Endodermal cell (in vitro differentiated cells): ENCODE results near the gene CASP2. TPM values are rescaled to one million over a fixed set of nuclear protein-coding genes. Genes with fewer than 3 reads are reported as not detected.

Experiments used
- DNase-seq: peaks from one replicate; pipeline ENCODE4 v3.0.0-alpha.2; 2017
- H3K27ac ChIP-seq: 2 replicates; pipeline ENCODE4 v1.5.1; 2013; ENCODE audit warnings: mild to moderate bottlenecking, low read depth, low read length, moderate library complexity
- H3K27me3 ChIP-seq: 2 replicates; pipeline ENCODE4 v1.6.1; 2013; ENCODE audit warnings: mild to moderate bottlenecking, low read length, moderate library complexity; ENCODE audit not compliant: insufficient read depth, control insufficient read depth, poor library complexity, severe bottlenecking
- H3K36me3 ChIP-seq: 2 replicates; pipeline ENCODE4 v1.7.0; 2013; ENCODE audit warnings: mild to moderate bottlenecking, low read length, moderate library complexity; ENCODE audit not compliant: control insufficient read depth, insufficient read depth
- H3K4me1 ChIP-seq: one replicate; pipeline ENCODE4 v1.7.0; 2013; ENCODE audit warnings: low read length; ENCODE audit not compliant: control insufficient read depth, insufficient read depth
- H3K4me3 ChIP-seq: 2 replicates; pipeline ENCODE4 v1.5.1; 2013; ENCODE audit warnings: mild to moderate bottlenecking, low read length, moderate library complexity
- H3K9ac ChIP-seq: 2 replicates; pipeline ENCODE4 v1.6.1; 2013; ENCODE audit warnings: mild to moderate bottlenecking, low read length, moderate library complexity; ENCODE audit not compliant: poor library complexity, severe bottlenecking; ENCODE audit errors: extremely low read depth
- H3K9me3 ChIP-seq: 2 replicates; pipeline ENCODE4 v1.6.1; 2013; ENCODE audit warnings: mild to moderate bottlenecking, low read length, moderate library complexity; ENCODE audit not compliant: control insufficient read depth
- H3K27ac Mint-ChIP-seq: 2 replicates; pipeline ENCODE4 v1.8.0; 2020; ENCODE audit warnings: mixed read lengths
- H3K27me3 Mint-ChIP-seq: 2 replicates; pipeline ENCODE4 v1.8.0; 2021; ENCODE audit warnings: mild to moderate bottlenecking, mixed read lengths; ENCODE audit not compliant: insufficient read depth
- H3K36me3 Mint-ChIP-seq: 2 replicates; pipeline ENCODE4 v1.8.0; 2020; ENCODE audit warnings: low read depth, mixed read lengths
- H3K4me1 Mint-ChIP-seq: 2 replicates; pipeline ENCODE4 v1.8.0; 2020; ENCODE audit warnings: mixed read lengths
- H3K4me3 Mint-ChIP-seq: 2 replicates; pipeline ENCODE4 v1.8.0; 2020; ENCODE audit warnings: mild to moderate bottlenecking, moderate library complexity, mixed read lengths
- H3K9me3 Mint-ChIP-seq: 2 replicates; pipeline ENCODE4 v1.8.0; 2020; ENCODE audit warnings: mild to moderate bottlenecking, mixed read lengths
- CTCF ChIP-seq: fragments of 200-600 bp; sonication (generic); conservative IDR thresholded peaks from 2 replicates; pipeline ENCODE4 v1.5.0; 2021; ENCODE audit warnings: antibody characterized with exemption, mild to moderate bottlenecking
- WGBS, 2 experiments: methylation state at CpG; one replicate each; pipeline versions ENCODE4 v1.1.5 to v1.1.7; 2013; ENCODE audit warnings: missing lambda C conversion rate in 2 of 2, mixed read lengths in 1 of 2; ENCODE audit not compliant: insufficient coverage in 1 of 2, insufficient read length in 1 of 2; 5-methylcytosine and 5-hydroxymethylcytosine counted together
- total RNA-seq, 2 donors: library from RNA; stranded (reverse); fragmentation: NEBNext Ultra II Directional in 1 of 2; extraction: Animal tissue kit (Norgen Biotek cat#: 25700) in 1 of 2; gene quantifications; 2 replicates in 1 of 2; 3 replicates in 1 of 2; pipeline ENCODE4 v1.2.1, GENCODE V29; 2021

The CASP2 gene
- total RNA-seq, 2 donors from 2014 or later, result 47.9 to 48.3 TPM

DNA sequence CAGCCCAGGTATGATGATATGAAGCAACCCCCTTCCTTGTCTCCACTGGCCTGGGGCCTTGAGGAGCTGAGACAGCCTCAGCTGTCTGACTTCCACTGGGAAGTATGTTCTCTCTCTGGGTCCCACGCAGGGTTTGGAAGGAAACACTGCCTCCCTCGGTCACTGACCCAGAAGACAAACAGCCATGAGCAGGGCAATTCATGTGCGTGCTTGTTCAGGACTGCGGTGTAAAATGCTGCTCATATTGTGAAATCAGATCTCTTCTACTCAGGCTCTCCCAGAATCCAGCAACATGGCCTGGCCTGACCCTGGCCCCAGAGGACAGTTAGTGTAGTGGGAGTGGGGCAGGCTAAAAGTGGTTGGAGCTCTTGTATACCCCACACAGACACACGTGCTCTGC, 30.5 kb downstream of the CASP2 start:
- no peaks in the 10 kb centered on the region for H3K36me3 ChIP-seq
- peaks cover 9% of the 10 kb centered on the region for H3K27me3 Mint-ChIP-seq
- H3K27ac Mint-ChIP-seq, result no peak overlapping the region
- H3K27ac ChIP-seq, result no peak overlapping the region
- no peaks in the 10 kb centered on the region for H3K9me3 Mint-ChIP-seq
- H3K4me1 ChIP-seq, result no peaks in the 10 kb centered on the region
- no peaks in the 10 kb centered on the region for H3K36me3 Mint-ChIP-seq
- no peaks in the 10 kb centered on the region for H3K9me3 ChIP-seq
- H3K27me3 ChIP-seq, result no peaks in the 10 kb centered on the region
- no peaks in the 10 kb centered on the region for H3K4me1 Mint-ChIP-seq
- H3K9ac ChIP-seq, result no peak overlapping the region
- no peak overlapping the region for H3K4me3 ChIP-seq
- H3K4me3 Mint-ChIP-seq, result no peak overlapping the region
- TF ChIP-seq CTCF, result no peak
- no peak for DNase-seq
- 61 to 93% methylated on average over 2 to 5 of the region's 5 CpGs for WGBS, 2 experiments

DNA sequence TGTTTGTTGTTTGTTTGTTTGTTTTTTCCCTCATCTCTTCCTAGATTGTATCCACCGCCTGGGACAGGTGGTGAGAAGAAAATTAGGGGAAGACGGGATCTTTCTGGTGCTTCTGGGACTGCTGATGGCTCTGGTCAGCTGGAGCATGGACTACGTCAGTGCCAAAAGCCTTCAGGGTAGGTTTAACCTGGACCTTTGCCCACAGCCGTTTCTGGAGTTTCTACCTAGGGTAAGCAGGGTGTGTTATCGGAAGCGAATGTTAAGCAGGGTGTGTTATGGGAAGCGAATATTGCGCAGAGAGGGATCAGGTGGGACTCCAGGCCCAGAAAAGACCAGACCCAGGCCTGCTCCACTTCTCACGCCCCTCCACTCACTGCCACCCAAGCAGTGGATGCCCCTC, 32.5 kb downstream of the CASP2 start:
- 84 to 95% methylated on average over 4 to 9 of the region's 9 CpGs for WGBS, 2 experiments
- Histone ChIP-seq H3K4me3 (no peak overlapping the region), H3K36me3 (no peaks in the 10 kb centered on the region), H3K9ac (no peak overlapping the region), H3K4me1 (no peaks in the 10 kb centered on the region), H3K27ac (no peak overlapping the region), H3K27me3 (no peaks in the 10 kb centered on the region), H3K9me3 (no peaks in the 10 kb centered on the region)
- peaks cover 10% of the 10 kb centered on the region for H3K27me3 Mint-ChIP-seq
- DNase-seq, result no peak
- H3K36me3 Mint-ChIP-seq, result no peaks in the 10 kb centered on the region
- H3K9me3 Mint-ChIP-seq, result no peaks in the 10 kb centered on the region
- no peak overlapping the region for H3K4me3 Mint-ChIP-seq
- TF ChIP-seq CTCF, result no peak
- peaks cover 10% of the 10 kb centered on the region for H3K4me1 Mint-ChIP-seq
- no peak overlapping the region for H3K27ac Mint-ChIP-seq

- no peak for TF ChIP-seq CTCF
- Histone ChIP-seq H3K4me3 (no peak overlapping the region), H3K9me3 (no peaks in the 10 kb centered on the region), H3K4me1 (no peaks in the 10 kb centered on the region), H3K9ac (no peak overlapping the region), H3K36me3 (no peaks in the 10 kb centered on the region), H3K27ac (no peak overlapping the region), H3K27me3 (no peaks in the 10 kb centered on the region)
- no peak overlapping the region for H3K27ac Mint-ChIP-seq
- DNase-seq, result no peak
- H3K27me3 Mint-ChIP-seq, result peaks cover 10% of the 10 kb centered on the region
- 90 to 99% methylated on average over 10 of the region's 10 CpGs for WGBS, 2 experiments
- no peaks in the 10 kb centered on the region for H3K36me3 Mint-ChIP-seq
- no peaks in the 10 kb centered on the region for H3K9me3 Mint-ChIP-seq
- H3K4me3 Mint-ChIP-seq, result no peak overlapping the region
- peaks cover 12% of the 10 kb centered on the region for H3K4me1 Mint-ChIP-seq
These were observed 33.1 kb downstream of the CASP2 start for GRCh38 chr7:143321242-143321641.
